ENCODE results near the gene FBXW12.

DNA sequence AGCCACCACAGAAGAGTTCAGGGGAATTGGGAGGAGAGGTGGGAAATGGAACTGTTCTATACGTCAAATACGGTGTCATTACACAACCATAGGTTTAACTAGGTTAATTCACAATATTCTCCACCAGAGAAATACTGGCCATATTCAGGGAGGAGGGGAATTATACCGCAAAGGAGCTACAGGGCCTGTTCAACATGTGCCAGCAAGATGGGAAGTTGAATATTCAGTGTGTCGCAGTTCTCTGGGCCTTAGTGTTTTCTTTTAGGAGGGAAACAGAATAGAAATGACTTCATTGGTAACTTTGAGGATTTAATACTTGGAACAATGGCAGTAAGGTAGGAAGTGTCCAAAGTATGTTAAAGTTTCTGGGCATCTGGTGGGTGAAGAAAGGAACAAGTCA, 18.0 kb upstream of the FBXW12 start:
- TF ChIP-seq HDGF (IDR thresholded peaks at IDR 0.05; ENCODE audit: borderline replicate concordance) = no peak
- no peak for TF ChIP-seq SP1 (IDR thresholded peaks at IDR 0.05)
- TF ChIP-seq FOXM1 (IDR thresholded peaks at IDR 0.05; ENCODE audit: borderline replicate concordance) = no peak
- no peak for TF ChIP-seq BHLHE40 (IDR thresholded peaks at IDR 0.05; ENCODE audit: borderline replicate concordance)

Measured in HEK293T (cell line).